ENCODE results near the gene ATP8B4. TPM values are rescaled to one million over a fixed set of nuclear protein-coding genes. Genes with fewer than 3 reads are reported as not detected.

ATP8B4 gene
- total and polyA plus RNA-seq, 2 of the 8 experiments (the other 6 are each of a cell fraction or from before 2014, with no cell fraction given) = 0.17 to 0.24 TPM

DNA sequence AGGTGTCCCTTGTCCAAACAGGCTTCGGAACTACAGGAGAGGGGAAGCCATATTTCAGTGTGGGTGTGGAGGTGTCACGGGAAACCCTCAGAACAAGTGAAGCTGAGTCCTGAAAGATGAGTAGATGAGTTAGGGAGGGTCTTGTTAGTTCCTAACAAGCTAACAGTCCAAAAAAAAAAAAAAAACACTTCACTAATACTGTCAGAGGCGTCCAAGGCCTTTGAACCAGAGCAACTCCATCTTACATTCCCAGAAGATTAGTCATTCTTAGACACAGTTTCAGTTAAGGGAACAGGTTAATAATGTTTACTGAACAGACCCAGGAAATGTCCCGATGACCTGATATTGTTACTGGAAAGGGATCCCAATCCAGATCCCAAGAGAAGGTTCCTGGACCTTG is 7.0 kb upstream of the ATP8B4 start:
- Histone ChIP-seq H3K18ac (ENCODE audit: extremely low read depth, low read length) (no peak overlapping the region), H2BK120ac (replicated peaks; ENCODE audit: low read depth, low read length) (no peak overlapping the region), H4K20me1 (replicated peaks in 1 of 2; ENCODE audit: control insufficient read depth in 1 of 2, insufficient read depth in 2 of 2, low read length in 2 of 2) (no peaks in the 10 kb centered on the region), H2BK20ac (ENCODE audit: low read length) (no peak overlapping the region), H3K27me3 (replicated peaks in 1 of 4; ENCODE audit: control insufficient read depth in 3 of 4, extremely low read depth in 1 of 4, insufficient read depth in 3 of 4, low read length in 3 of 4) (no peaks in the 10 kb centered on the region), H3K23me2 (ENCODE audit: low read depth, low read length) (no peaks in the 10 kb centered on the region), H3K4me2 (ENCODE audit: insufficient read depth in 1 of 2, low read depth in 2 of 2, low read length in 2 of 2) (no peak overlapping the region), H3K36me3 (ENCODE audit: control insufficient read depth in 2 of 4, insufficient read depth in 4 of 4, low read length in 3 of 4) (no peaks in the 10 kb centered on the region), H3K4me1 (replicated peaks in 1 of 4; ENCODE audit: control insufficient read depth in 3 of 4, insufficient read depth in 4 of 4, low read length in 3 of 4) (no peaks in the 10 kb centered on the region), H4K5ac (ENCODE audit: insufficient read length, low read depth, low read length) (no peak overlapping the region), H2BK15ac (ENCODE audit: low read length) (no peak overlapping the region), H3K27ac (ENCODE audit: low read depth, low read length) (no peak overlapping the region), H3K9ac (replicated peaks in 1 of 4; ENCODE audit: extremely low read depth in 1 of 4, low read depth in 3 of 4, low read length in 3 of 4) (no peak overlapping the region), H4K8ac (ENCODE audit: extremely low read depth, insufficient read depth, low read length) (no peak overlapping the region), H3K23ac (ENCODE audit: insufficient read length) (no peak overlapping the region), H2AFZ (ENCODE audit: low read length) (no peak overlapping the region), H4K91ac (replicated peaks; ENCODE audit: insufficient read length, low read length) (no peak overlapping the region), H3K14ac (ENCODE audit: insufficient read length) (no peak overlapping the region), H3K4ac (replicated peaks; ENCODE audit: insufficient read length, low read depth, low read length) (no peak overlapping the region), H2AK5ac (ENCODE audit: low read depth, low read length) (no peak overlapping the region), H3K79me1 (ENCODE audit: low read depth, low read length) (no peaks in the 10 kb centered on the region), H3K56ac (replicated peaks; ENCODE audit: insufficient read length, low read depth, low read length) (no peak overlapping the region), H3K79me2 (ENCODE audit: control insufficient read depth in 1 of 2, insufficient read depth in 2 of 2, low read length in 2 of 2) (no peaks in the 10 kb centered on the region), H2BK5ac (ENCODE audit: low read depth, low read length) (no peak overlapping the region), H2BK12ac (ENCODE audit: low read depth, low read length) (no peak overlapping the region), H3K9me3 (ENCODE audit: insufficient read depth in 2 of 2, low read depth in 1 of 2, low read length in 1 of 2) (no peaks in the 10 kb centered on the region), H3K4me3 (ENCODE audit: extremely low read depth in 1 of 4, insufficient read depth in 2 of 4, low read depth in 3 of 4, low read length in 4 of 4) (no peak overlapping the region)
- POLR2A ChIA-PET (ENCODE audit: partially characterized antibody) = no interaction called here
- CTCF ChIA-PET (ENCODE audit: partially characterized antibody) = interaction anchor here (0.9 to 1.6 kb wide), 4 partner anchors 12 to 251 kb away, joined by 3 to 5 read pairs (median 4); no protein-coding TSS in a partner anchor
- 90% methylated on average over 4 of the region's 4 CpGs; no CpG with 5 or more reads in 1 of the 2 experiments for WGBS, 2 experiments (ENCODE audit: extremely low coverage in 1 of 2, insufficient coverage in 1 of 2, insufficient read length in 1 of 2, insufficient replicate concordance in 2 of 2, low coverage in 1 of 2, low lambda C conversion rate in 2 of 2, missing lambda C conversion rate in 1 of 2)
- FAIRE-seq (no peak), DNase-seq (ENCODE audit: low read depth in 1 of 2, low spot score in 2 of 2) (no peak)
- TF ChIP-seq POU5F1 (IDR thresholded peaks at IDR 0.05; ENCODE audit: low read depth, low read length) (no peak), TCF12 (IDR thresholded peaks at IDR 0.05; ENCODE audit: low read depth, low read length) (no peak), NANOG (IDR thresholded peaks at IDR 0.05; ENCODE audit: insufficient read depth, low read depth, low read length, poor library complexity, severe bottlenecking) (no peak)
- TF ChIP-seq, protein P1, sequence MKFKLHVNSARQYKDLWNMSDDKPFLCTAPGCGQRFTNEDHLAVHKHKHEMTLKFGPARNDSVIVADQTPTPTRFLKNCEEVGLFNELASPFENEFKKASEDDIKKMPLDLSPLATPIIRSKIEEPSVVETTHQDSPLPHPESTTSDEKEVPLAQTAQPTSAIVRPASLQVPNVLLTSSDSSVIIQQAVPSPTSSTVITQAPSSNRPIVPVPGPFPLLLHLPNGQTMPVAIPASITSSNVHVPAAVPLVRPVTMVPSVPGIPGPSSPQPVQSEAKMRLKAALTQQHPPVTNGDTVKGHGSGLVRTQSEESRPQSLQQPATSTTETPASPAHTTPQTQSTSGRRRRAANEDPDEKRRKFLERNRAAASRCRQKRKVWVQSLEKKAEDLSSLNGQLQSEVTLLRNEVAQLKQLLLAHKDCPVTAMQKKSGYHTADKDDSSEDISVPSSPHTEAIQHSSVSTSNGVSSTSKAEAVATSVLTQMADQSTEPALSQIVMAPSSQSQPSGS (IDR thresholded peaks at IDR 0.05; ENCODE audit: low read length) = no peak
